GM12892 (cell line): Measurements from ENCODE around the gene MRTFB.

Experiments used
- POLR2A ChIP-seq: IDR thresholded peaks from 2 replicates; pipeline ENCODE4 v1.6.1; 2011; ENCODE audit warnings: low read depth, low read length, control low read depth
- TAF1 ChIP-seq: IDR thresholded peaks from 2 replicates; pipeline ENCODE4 v1.6.1; 2011; ENCODE audit warnings: low read depth, mild to moderate bottlenecking, control low read depth, low read length, borderline replicate concordance

GRCh38 chr16:14181371-14182050 is 110.4 kb downstream of the MRTFB start:
- TF ChIP-seq POLR2A: no peak
- TF ChIP-seq TAF1: no peak
